ENCODE measurements around the gene MAST2.

- no peak for TF ChIP-seq FOXP4 (CRISPR knock-in tag; IDR thresholded peaks at IDR 0.05)
- no peak for TF ChIP-seq AFF4 (CRISPR knock-in tag; IDR thresholded peaks at IDR 0.05; ENCODE audit: borderline replicate concordance)
- no peak for TF ChIP-seq ZNF396 (CRISPR knock-in tag; IDR thresholded peaks at IDR 0.05; ENCODE audit: borderline replicate concordance)
- no peak for TF ChIP-seq ZBTB43 (CRISPR knock-in tag; IDR thresholded peaks at IDR 0.05)
- TF ChIP-seq ZNF263 (CRISPR knock-in tag; IDR thresholded peaks at IDR 0.05; ENCODE audit: low read depth) = no peak
- no peak for TF ChIP-seq MAX (CRISPR knock-in tag; IDR thresholded peaks at IDR 0.05)
Measured at GRCh38 chr1:45820173-45820572, 16.8 kb downstream of the MAST2 start.
